PC-9 (cell line): Measurements from ENCODE around the gene CC2D1A. TPM values are rescaled to one million over a fixed set of nuclear protein-coding genes. Genes with fewer than 3 reads are reported as not detected.

Experiments
- BruUV-seq: library from RNA; stranded (reverse); fragments of 400-500 nt; replicated peaks from 2 replicates; lab custom pipeline; 2021; lab: Mats Ljungman, UMichigan
- CTCF ChIA-PET: fragments of 300-600 bp; sonication (Branson Sonifier 250); formaldehyde crosslinking; loops from one replicate; lab custom pipeline; 2022; ENCODE audit warnings: antibody characterized with exemption; lab: Charles Lee
- POLR2A ChIA-PET: fragments of 300-600 bp; sonication (Branson Sonifier 250); formaldehyde crosslinking; loops from one replicate; lab custom pipeline; 2022; ENCODE audit warnings: antibody characterized with exemption; ENCODE audit not compliant: unreplicated experiment; lab: Charles Lee
- DNase-seq, 2 experiments: peaks; one replicate each; pipeline versions ENCODE4 v3.0.0 to v3.0.0-alpha.2; 2015 to 2022; ENCODE audit warnings: mixed read lengths in 1 of 2
- H2AFZ ChIP-seq: fragments of 200-600 bp; sonication (generic); 2 replicates; pipeline ENCODE4 v1.8.1; 2017; ENCODE audit warnings: antibody characterized with exemption
- H3F3A ChIP-seq: fragments of 200-600 bp; sonication (generic); 2 replicates; pipeline ENCODE4 v1.8.1; 2017; ENCODE audit warnings: antibody characterized with exemption, mild to moderate bottlenecking, low read depth; ENCODE audit not compliant: insufficient read depth
- H3K27ac ChIP-seq: fragments of 200-600 bp; sonication (generic); 2 replicates; pipeline ENCODE4 v1.6.1; 2016; ENCODE audit warnings: mixed run types
- H3K27me3 ChIP-seq: fragments of 200-600 bp; sonication (generic); 2 replicates; pipeline ENCODE4 v1.6.1; 2016; ENCODE audit warnings: low read depth, mixed run types; ENCODE audit not compliant: insufficient read depth
- H3K36me3 ChIP-seq: fragments of 200-600 bp; sonication (generic); 2 replicates; pipeline ENCODE4 v1.6.1; 2016; ENCODE audit warnings: low read depth, mixed run types
- H3K4me1 ChIP-seq: fragments of 200-600 bp; sonication (generic); replicated peaks from 2 replicates; pipeline ENCODE4 v1.6.1; 2016; ENCODE audit warnings: mixed run types; ENCODE audit not compliant: insufficient read depth
- H3K4me2 ChIP-seq: fragments of 200-600 bp; sonication (generic); 2 replicates; pipeline ENCODE4 v1.6.1; 2017; ENCODE audit warnings: mixed run types
- H3K4me3 ChIP-seq: fragments of 200-600 bp; sonication (generic); 2 replicates; pipeline ENCODE4 v1.6.1; 2016; ENCODE audit warnings: mixed run types
- H3K79me2 ChIP-seq: fragments of 200-600 bp; sonication (generic); 2 replicates; pipeline ENCODE4 v1.6.1; 2017; ENCODE audit warnings: low read depth, mixed run types
- H3K9me2 ChIP-seq: fragments of 200-600 bp; sonication (generic); 2 replicates; pipeline ENCODE4 v1.8.1; 2017; ENCODE audit warnings: mild to moderate bottlenecking; ENCODE audit not compliant: insufficient read depth
- H3K9me3 ChIP-seq: fragments of 200-600 bp; sonication (generic); 2 replicates; pipeline ENCODE4 v1.8.1; 2016; ENCODE audit warnings: low read depth; ENCODE audit not compliant: insufficient read depth
- H4K20me1 ChIP-seq: fragments of 200-600 bp; sonication (generic); 2 replicates; pipeline ENCODE4 v1.8.1; 2017; ENCODE audit not compliant: insufficient read depth
- EZH2 ChIP-seq: fragments of 200-600 bp; sonication (generic); IDR thresholded peaks from 2 replicates; pipeline ENCODE4 v1.8.0; 2017; ENCODE audit warnings: antibody characterized with exemption, low read depth
- intact Hi-C: fragments of 100-400 bp; cut with micrococcal nuclease; formaldehyde crosslinking; loops from one replicate; pipeline ENCODE4 v1.10.0; 2022; ENCODE audit not compliant: unreplicated experiment
- total RNA-seq: library from RNA; stranded (reverse); gene quantifications from 2 replicates; pipeline ENCODE4 v1.2.3, GENCODE V29; 2021
- TF ChIP-seq, protein P1 (sequence below): fragments of 200-600 bp; sonication (generic); conservative IDR thresholded peaks from 2 replicates; pipeline ENCODE4 v1.6.1; 2017; ENCODE audit warnings: mixed run types, antibody characterized with exemption, mild to moderate bottlenecking, moderate library complexity

The CC2D1A gene
- total RNA-seq, 1 experiment from 2014 or later, result 55.1 TPM

- POLR2A ChIA-PET, result no interaction called here
- BruUV-seq, result no TSS peak
- no peak for TF ChIP-seq EZH2
- TF ChIP-seq, protein P1, sequence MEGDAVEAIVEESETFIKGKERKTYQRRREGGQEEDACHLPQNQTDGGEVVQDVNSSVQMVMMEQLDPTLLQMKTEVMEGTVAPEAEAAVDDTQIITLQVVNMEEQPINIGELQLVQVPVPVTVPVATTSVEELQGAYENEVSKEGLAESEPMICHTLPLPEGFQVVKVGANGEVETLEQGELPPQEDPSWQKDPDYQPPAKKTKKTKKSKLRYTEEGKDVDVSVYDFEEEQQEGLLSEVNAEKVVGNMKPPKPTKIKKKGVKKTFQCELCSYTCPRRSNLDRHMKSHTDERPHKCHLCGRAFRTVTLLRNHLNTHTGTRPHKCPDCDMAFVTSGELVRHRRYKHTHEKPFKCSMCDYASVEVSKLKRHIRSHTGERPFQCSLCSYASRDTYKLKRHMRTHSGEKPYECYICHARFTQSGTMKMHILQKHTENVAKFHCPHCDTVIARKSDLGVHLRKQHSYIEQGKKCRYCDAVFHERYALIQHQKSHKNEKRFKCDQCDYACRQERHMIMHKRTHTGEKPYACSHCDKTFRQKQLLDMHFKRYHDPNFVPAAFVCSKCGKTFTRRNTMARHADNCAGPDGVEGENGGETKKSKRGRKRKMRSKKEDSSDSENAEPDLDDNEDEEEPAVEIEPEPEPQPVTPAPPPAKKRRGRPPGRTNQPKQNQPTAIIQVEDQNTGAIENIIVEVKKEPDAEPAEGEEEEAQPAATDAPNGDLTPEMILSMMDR, result no peak
Observed at GRCh38 chr19:13894552-13894951, 11.4 kb upstream of the CC2D1A start.

GRCh38 chr19:13896227-13896626, 9.8 kb upstream of the CC2D1A start:
- POLR2A ChIA-PET, result no interaction called here
- no TSS peak for BruUV-seq
- H3K27me3 ChIP-seq, result no peaks in the 10 kb centered on the region

More at GRCh38 chr19:13894552-13894951, 11.4 kb upstream of the CC2D1A start:
- H3K79me2 ChIP-seq, result no peaks in the 10 kb centered on the region
- peaks cover 38% of the 10 kb centered on the region for H3F3A ChIP-seq
- no peaks in the 10 kb centered on the region for H3K27me3 ChIP-seq
- H3K36me3 ChIP-seq, result no peaks in the 10 kb centered on the region
- H3K9me3 ChIP-seq, result no peaks in the 10 kb centered on the region
- no peak overlapping the region for H3K4me2 ChIP-seq
- CTCF ChIA-PET, result interaction anchor here (0.6 kb wide), 1 partner anchor 40 kb away, joined by 3 read pairs; no protein-coding TSS in a partner anchor
- no peak for DNase-seq
- H4K20me1 ChIP-seq, result no peaks in the 10 kb centered on the region
- no peak overlapping the region for H3K27ac ChIP-seq
- intact Hi-C loops, result no loop called here
- H2AFZ ChIP-seq, result no peak overlapping the region
- H3K4me3 ChIP-seq, result no peak overlapping the region
- H3K9me2 ChIP-seq, result no peaks in the 10 kb centered on the region
- H3K4me1 ChIP-seq, result peaks cover 27% of the 10 kb centered on the region

GRCh38 chr19:13899393-13899792, 6.6 kb upstream of the CC2D1A start:
- H3K4me2 ChIP-seq, result no peak overlapping the region
- ChIA-PET POLR2A (no interaction called here), CTCF (no interaction called here)
- no peaks in the 10 kb centered on the region for H4K20me1 ChIP-seq
- H3K9me3 ChIP-seq, result no peaks in the 10 kb centered on the region
- no peak overlapping the region for H2AFZ ChIP-seq
- H3K79me2 ChIP-seq, result no peaks in the 10 kb centered on the region
- no peaks in the 10 kb centered on the region for H3K27me3 ChIP-seq
- no peak for TF ChIP-seq EZH2
- TF ChIP-seq, protein P1, result no peak
- H3K9me2 ChIP-seq, result no peaks in the 10 kb centered on the region
- intact Hi-C loops, result no loop called here
- BruUV-seq, result no TSS peak
- DNase-seq, result no peak
- H3F3A ChIP-seq, result peaks cover 34% of the 10 kb centered on the region; the same call in 1 of the 2 replicates
- no peak overlapping the region for H3K4me3 ChIP-seq
- H3K27ac ChIP-seq, result no peak overlapping the region
- H3K36me3 ChIP-seq, result no peaks in the 10 kb centered on the region
- H3K4me1 ChIP-seq, result no peaks in the 10 kb centered on the region

More at GRCh38 chr19:13896227-13896626, 9.8 kb upstream of the CC2D1A start:
- intact Hi-C loops, result no loop called here
- Histone ChIP-seq H3K36me3 (no peaks in the 10 kb centered on the region), H2AFZ (no peak overlapping the region), H3F3A (peaks cover 51% of the 10 kb centered on the region), H3K4me3 (no peak overlapping the region), H3K79me2 (no peaks in the 10 kb centered on the region), H3K9me2 (no peaks in the 10 kb centered on the region), H3K27ac (no peak overlapping the region), H4K20me1 (no peaks in the 10 kb centered on the region), H3K4me2 (no peak overlapping the region), H3K4me1 (peaks cover 27% of the 10 kb centered on the region), H3K9me3 (no peaks in the 10 kb centered on the region)
- CTCF ChIA-PET, result no interaction called here
- no peak for DNase-seq
- TF ChIP-seq EZH2, result no peak
- TF ChIP-seq, protein P1, result no peak
